NOMO-1 (cell line): Measurements from ENCODE around the gene SMAGP.
"Not testable (repeated sequence)": the region's sequence is repeated elsewhere in the genome, so short reads cannot be mapped to it uniquely, and the experiment has no call there.

Experiments
- DNase-seq, 2 experiments: peaks; one replicate each; lab custom pipeline; 2025; ENCODE audit not compliant: unreplicated experiment in 2 of 2; lab: John Stamatoyannopoulos, UW

The SMAGP gene, protein sequence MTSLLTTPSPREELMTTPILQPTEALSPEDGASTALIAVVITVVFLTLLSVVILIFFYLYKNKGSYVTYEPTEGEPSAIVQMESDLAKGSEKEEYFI

DNA sequence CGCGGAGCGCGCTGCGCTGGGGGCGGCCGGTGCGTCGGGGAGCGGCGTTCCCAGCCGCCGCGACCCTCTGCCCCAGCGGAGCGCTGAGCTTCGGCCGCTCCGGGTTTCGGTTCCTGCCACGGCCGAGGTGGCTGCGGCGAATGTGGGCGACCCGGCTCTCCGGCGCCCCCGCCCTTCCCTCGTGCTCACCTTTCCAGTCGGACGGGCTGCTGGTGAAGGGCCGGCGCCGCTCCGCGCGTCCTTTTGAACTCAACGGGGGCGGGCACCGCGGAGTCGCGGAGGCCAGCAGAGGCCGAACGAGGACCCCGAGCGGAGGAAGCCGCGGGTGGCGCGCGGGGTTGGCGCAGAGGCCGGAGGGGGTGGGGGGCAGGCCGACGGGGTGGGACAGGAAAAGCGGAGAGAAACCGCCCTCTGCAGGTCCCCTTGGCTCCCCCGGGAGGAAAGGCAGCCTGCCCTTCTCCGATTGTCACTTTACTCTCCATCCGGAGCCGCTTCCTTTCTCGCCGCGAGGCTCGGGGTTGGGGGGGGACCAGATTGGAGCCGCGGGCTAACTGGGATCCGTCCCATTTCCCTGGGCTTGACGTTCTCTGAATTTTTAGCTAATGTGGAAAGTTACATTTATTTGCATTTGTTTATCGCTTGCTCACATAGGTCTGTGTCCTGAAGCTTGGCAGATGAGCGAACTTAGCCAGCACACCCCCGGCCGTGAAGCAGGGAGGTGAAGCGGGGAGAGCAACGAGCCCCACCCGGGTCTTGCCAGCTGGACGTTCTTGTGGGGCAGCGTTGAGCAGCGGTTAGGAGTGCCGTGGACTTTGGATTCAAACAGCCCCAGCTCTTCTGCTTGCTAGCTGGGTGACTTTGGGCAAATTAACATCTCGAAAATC is at the start of gene SMAGP:
TSS of gene SMAGP (minus strand) at position 349 of the 884 bp plus-strand sequence. CDS start 1,137 bp downstream, outside the sequence.
- DNase-seq: peak; percentile 36 to 54

DNA sequence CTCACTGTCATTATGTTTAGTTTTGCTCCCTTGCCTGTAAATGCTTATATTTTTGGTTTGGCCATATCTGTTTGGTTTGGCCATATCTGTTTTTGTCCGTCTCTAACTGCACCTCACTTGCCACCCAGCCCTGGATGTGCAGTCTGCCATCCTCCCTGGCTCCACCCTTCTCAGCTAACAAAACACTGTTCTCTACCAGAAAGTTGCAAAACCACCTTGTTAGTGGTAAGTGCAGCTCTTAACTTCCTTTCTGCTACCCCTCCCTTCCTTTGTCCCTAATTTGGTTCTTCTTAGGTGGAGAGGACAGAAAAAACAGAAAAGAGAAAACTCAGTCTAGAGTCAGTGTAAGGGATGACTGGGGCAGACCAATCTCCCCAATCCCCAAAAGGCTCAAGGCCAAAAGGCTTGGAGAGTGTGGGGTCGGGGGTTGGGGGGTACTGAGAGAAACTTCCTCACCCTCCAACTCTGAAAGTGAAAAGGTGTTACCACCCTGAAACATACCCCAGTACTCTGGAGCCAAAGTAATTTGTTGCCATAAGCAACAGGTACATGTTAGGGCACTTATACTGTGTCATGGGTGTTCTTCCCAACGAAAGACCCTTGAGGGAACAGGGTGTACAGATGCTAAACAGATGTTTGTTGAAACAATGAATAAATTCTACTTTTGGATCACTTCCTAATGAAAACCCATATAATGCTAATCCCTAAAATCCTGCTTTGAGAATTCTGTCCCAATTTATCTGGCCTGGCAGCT is 48.8 kb upstream of the SMAGP start:
- DNase-seq: peak; percentile 90 to 95

DNA sequence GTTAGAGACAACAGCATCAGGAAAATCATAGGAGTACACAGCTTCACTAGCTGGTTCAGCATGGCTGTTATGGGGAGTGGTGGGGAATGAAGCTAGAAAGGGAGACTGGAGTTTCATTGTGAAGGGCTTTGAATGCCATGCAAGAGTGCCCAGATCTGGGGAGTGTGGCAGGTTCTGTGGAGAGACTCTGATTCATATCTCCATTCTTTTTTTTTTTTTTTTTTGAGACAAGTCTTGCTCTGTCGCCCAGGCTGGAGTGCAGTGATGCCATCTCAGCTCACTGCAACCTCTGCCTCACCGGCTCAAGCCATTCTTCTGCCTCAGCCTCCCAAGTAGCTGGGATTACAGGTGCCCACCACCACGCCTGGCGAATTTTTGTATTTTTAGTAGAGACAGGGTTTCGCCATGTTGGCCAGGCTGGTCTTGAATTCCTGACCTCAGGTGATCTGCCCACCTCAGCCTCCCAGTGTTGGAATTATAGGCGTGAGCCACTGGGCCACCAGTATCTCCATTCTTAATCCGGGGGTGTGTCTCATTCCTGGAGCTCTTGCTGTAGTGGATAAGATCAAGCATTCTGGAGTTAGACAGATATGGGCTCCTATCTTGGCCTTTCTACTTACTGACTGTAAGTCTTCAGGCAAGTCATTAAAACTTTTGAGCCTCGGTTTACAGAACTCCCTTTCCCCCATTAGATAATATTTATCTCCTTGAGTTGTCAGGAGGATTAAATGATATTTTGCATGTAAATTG is 48.0 kb upstream of the SMAGP start:
- not testable (repeated sequence) for DNase-seq

DNA sequence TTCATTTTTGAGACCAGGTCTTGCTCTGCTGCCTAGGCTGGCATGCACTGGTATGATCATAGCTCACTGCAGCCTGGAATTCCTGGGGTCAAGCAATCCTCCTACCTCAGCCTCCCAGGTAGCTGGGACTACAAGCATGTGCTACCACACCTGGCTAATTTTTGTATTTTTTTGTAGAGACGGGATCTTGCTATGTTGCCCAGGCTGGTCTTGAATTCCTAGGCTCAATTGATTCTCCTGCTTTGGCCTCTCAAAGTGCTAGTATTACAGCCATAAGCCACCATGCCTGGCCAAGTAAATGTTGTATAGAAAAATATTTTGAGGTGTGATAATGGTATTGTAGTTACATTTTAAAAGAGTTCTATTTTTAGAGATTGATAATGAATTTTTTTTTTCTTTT is 41.2 kb upstream of the SMAGP start:
- no peak for DNase-seq

DNA sequence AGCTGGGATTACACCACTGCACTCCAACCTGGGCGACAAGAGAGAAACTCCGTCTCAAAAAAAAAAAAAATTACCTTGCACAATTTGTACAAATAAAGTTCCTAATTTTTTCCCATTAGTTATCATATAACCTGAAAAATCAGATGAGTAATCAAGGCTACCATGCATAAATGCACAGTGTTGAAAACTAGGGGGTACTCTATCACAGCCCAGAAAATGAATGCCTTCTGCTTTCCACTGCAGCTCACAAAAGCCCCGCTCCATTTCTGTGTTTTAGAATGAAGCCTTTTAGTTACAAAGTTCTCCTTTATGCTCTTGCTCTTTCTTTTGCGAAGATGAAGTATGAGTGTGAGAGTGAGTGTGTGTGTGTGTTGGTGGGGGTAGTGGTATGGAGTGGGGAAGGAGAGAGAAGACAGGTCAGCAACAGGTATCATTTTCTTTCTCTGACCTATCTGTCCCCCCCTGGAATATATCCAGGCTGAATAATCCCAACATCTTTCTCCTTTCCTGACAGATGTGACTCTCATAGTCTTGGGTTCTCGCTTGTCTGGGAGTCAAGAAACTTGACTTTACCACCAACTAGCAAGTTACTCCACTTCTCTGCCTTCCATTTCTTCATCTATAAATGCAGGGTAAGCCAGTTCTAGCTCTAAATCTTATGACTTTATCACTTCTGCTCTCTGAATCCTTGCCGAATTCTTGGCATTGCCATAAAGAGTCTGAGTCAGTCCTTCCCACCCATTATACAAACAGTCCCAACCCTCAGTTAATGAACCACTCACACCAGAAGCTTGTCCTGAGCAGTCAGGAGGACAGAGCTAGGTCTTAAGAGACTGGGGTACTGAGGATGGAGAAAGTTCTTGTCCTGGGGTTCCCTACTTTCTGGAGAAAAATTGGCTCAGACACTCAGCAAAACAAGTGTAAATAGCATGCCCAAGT is 37.7 kb upstream of the SMAGP start:
- DNase-seq: no peak

DNA sequence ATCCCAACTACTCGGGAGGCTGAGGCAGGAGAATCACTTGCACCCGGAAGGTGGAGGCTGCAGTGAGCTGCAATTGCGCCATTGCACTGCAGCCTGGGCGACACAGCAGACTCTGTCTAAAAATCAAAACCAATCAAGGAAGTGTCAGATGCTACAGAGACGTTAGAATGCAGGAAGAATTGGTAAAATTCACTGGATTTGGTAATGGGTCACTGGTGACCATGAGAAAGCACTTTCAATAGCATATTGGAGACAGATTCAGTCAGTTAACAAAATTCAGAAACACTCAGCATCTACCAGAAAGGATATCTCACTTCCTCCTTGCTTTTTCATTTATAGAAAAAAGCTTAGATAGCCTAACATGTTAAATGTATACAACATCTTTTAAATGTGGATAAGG is 36.3 kb upstream of the SMAGP start:
- DNase-seq: peak in 1 of 2 experiments; percentile 13

DNA sequence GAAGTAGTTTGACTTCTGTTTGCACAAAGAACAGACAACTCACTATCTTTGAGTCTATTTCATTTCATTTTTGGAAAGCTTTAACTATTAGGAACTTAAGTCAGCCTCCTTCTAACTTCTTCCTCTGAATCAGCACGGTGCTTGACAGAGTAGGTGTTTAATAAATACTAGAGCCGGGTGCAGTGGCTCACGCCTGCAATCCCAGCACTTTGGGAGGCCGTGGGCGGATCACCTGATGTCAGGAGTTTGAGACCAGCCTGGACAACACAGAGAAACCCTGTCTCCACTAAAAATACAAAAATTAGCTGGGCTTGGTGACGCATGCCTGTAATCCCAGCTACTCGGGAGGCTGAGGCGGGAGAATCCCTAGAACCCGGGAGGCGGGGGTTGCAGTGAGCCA is 30.6 kb upstream of the SMAGP start:
- not testable (repeated sequence) for DNase-seq

DNA sequence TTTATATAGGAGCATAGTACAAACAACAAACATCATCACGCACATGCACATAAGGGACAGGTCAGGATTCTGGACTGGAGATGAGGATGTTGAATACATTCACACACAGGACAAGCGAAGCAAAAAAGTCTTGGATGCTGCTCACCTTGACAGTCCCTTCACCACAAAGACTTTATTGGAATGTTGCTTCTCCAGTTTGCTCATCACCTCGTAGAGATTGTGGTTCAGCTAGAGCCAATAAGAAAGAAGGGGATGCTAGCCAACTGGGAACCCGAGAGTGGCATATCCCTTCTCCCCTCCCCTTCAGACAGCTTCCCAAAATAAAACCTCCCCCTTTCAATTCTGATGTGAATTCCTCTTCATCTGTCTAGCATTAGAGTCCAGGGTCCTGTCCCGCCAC is 25.4 kb upstream of the SMAGP start:
- DNase-seq: no peak

DNA sequence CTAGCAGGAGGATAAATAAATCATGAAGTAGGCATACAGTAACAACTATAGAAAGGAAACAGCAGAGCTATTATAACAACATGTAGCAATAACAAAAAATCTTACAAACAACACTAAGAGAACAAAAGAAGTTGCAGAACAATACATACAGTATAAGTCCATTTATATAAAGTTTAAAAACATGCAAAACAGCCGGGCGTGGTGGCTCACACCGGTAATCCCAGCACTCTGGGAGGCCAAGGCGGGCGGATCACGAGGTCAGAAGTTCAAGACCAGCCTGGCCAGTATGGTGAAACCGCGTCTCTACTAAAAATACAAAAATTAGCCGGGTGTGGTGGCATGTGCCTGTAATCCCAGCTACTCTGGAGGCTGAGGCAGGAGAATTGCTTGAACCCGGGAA is 23.9 kb upstream of the SMAGP start:
- DNase-seq: not testable (repeated sequence)

DNA sequence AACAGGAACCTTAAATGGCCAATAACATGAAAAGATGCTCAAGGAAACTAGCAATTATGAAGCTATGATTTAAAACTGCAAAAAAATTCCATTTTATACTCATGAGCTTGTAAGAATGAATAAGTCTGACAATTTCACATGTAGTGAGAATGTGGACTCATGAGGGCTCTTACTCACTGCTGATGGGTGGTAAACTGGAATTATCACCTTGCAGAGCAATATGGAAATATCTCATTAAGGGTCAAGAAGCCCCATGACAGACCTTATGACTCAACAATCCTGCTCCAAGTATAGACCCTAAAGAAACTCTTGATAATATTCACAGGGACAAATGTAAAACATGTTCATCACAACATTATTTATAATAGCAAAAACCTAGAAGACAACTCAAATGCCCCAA is 23.5 kb upstream of the SMAGP start:
- DNase-seq: no peak

DNA sequence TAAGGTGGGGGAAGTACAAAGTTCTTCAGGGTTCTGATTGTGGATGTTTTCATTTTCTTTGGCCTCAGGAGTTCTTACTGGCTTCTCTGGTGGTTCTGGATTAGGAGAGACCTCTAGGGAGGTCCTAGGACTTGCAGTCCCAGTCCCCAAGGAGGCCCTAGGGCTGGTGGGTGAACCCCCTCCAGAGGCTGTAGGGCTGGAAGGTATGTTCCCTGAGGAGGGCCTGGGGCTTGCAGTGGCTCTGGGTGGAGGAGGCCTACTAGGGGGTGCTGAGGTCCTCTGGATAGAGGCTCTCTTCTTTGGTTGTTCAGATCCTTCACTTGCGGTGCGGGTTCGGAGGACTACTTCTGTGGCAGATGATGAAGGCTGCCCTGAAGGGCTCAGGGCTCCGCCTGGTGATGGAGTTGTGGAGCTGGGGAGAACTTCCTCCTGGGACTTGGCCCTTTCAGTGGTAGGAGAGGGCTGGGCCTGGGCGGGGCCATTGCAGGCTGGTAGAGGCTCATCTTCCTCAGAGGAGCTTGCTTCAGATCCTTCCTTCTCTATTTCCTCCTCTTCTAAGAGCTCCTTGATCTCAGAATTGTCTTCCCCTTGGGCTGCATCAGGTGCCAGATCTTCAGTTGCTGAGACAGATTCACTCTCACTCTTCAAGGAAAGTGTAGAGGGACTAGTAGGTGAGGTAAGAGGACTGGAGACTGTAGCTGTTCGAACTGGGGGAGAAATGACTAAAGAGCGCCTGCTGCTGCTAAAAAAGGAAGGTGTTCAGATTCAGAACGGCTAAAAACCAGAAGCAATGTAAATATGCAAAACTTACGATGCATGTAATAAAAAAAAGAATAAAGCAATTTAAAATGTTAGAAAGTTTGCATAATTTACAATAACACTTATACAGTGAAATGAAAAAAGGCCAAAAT is 21.6 kb upstream of the SMAGP start:
- DNase-seq: peak; percentile 75 to 81

DNA sequence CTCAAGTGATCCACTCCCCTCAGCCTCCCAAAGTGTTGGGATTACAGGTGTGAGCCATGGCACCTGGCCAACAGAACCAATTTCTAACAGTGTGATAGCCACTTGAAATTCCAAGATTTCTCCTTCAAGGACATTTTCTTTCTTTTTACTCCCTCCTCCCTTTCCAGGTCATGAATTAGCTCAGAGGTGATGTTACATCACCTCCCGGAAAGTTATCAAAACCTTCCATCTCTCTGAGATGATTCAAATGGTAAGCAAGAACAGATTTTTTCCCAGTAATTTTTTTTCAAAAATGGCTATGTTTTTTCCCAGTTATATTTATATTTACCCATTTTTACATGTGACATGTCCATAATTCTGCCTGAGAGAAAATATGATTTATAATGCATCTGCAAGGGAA is 15.6 kb upstream of the SMAGP start:
- no peak for DNase-seq

DNA sequence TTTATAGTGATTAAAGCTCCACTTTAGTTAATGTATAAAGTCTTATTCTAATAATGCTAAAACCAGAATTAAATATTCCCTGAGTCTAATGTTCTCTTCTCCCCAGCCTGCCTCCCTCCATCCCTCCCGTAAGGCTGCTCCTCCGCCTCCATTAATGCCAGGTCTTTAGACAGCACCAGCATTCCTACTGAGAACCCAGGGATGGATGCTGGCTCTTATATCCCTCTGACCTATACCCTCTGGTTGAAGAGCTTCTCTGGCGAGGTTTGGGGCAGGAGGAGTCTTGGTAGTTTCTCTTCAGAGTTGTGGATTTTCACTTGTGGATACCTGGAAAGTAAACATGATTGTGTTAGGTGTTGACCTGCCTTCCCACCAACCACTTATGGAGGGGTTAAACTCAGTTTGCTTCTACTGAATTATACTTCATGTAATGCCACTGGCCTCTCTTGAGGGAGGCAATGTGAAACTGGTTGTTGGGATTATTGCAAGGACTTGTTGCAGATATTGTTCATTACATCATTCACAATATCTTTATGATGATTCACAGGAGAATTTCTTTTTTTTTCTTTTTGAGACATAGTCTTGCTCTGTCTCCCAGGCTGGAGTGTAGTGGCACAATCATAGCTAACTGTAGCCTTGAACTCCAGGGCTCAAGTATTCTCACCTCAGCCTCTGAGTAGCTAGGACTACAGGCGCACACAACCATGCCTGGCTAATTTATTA is 11.1 kb upstream of the SMAGP start:
- no peak for DNase-seq

DNA sequence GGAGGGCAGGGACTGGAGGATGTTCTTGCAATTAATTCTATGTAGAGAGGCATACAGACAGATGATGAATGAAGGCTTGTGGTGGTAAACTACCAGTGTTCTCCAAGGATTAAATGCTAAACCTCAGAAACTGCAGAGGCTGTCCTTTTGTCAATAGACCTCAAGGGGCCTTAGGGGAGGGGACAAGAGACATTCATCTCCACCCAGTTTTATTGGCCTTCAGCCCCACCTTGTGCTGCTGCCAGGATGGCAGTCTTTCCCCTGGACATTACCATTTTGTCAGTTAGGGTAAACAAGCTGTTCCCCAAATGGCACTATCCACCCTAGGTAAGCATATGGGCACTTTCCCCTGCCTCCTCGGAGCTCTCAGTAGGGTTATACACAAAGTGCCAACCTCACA is 4.9 kb upstream of the SMAGP start:
- no peak for DNase-seq

DNA sequence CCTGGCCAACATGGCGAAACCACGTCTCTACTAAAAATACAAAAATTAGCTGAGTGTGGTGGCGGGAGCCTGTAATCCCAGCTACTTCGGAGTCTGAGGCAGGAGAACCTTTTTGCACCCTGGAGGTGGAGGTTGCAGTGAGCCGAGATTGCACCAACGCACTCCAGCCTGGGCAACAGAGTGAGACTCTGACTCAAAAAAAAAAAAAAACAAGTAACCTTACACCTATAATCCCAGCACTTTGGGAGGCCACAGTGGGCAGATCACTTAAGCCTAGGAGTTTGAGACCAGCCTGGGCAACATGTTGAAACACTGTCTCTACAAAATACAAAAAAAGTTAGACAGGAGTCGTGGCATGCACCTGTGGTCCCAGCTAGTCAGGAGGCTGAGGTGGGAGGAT is 2.6 kb upstream of the SMAGP start:
- DNase-seq: not testable (repeated sequence)

DNA sequence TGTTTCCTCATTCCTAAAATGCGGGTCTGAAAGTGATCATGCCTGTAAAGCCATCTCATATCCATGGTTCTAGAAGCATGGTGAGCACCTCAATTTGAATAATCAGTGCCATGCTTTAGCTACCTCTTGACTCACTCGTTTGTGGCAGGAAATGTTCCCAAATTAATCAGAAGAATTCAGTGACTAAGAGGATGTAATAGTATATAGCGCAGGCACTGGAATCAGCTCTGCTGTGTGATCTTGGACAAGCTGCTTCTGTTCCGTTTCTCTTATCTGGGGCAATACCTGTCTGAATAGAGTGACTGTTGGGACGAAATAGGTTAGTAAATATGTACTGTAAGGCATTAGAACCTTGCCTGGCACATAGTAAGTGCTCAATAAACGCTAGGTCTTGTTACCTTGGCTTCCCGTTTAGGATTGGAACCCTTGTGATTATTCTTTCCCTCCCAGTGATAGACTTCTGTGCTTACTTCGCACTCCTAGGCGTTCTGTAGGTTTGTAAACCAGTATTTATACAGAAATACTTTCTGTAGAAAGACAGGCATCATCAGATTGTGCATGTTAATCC is 820 bp upstream of the SMAGP start:
- no peak for DNase-seq

DNA sequence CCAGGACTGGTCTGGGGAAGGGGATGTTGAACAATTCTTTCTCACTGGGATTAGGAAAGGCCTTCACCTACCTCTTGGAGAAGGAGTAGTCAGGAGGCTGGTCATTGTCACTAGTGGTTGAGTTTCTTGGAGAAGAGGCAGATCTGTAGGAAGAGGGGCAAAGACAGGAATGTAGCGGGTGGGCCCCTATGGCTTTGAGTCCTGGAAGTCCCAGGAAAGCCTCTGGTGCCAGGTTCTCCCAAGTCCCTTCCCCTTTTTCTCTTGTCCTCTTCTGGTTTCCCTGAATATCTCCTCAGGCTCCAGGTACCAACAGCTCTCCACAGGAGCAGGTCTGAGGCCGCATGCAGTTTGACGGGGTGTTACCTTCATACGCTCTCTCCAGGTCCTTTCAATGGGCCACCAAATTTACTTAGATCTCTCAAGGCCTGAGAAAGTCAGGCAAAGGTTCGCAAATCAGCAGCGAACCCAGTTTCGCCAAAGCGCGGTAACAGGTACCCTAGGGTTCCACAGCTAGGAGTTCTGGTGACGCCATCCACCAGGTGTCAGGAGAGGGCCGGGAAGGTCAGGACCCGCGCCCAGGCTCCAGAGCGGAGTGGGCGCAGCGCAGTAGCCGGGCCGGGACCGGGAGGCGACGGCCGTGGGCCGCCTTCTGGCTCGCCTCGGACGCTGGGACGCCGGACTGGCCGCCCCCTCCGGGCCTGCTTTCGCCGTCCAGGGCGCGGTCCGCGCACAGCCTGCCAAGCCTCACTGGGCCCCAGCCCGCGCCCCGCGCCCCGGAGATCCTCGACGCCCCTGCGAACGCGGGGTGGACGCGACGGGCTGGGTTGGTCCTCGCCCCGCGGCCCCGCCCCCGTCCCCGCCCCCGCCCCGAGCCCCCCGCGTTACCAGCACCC is 795 bp downstream of the SMAGP start:
- DNase-seq: no peak
